ENCODE data around the gene MAP3K5. TPM values are rescaled to one million over a fixed set of nuclear protein-coding genes. Genes with fewer than 3 reads are reported as not detected.

The MAP3K5 gene
- total and polyA plus RNA-seq, 9 of the 15 experiments (the other 6 are each of a cell fraction or from before 2014, with no cell fraction given): 2.2 to 13.0 (median 9.9) TPM

- TF ChIP-seq ZNF407 (IDR thresholded peaks at IDR 0.05; ENCODE audit: low read depth) (no peak), MTF1 (CRISPR knock-in tag; IDR thresholded peaks at IDR 0.05; ENCODE audit: borderline replicate concordance) (no peak), MEF2A (IDR thresholded peaks at IDR 0.05; ENCODE audit: control insufficient read depth, low read depth, low read length) (no peak), TOE1 (IDR thresholded peaks at IDR 0.05; ENCODE audit: borderline replicate concordance) (no peak), TOE1 (CRISPR knock-in tag; IDR thresholded peaks at IDR 0.05; ENCODE audit: borderline replicate concordance, low read depth) (0 out of 2 replicates have a peak, but pooled peaks have one; percentile 4), ZNF644 (tag; IDR thresholded peaks at IDR 0.05; ENCODE audit: low read depth) (no peak), ZNF584 (CRISPR knock-in tag; IDR thresholded peaks at IDR 0.05; ENCODE audit: low read depth) (no peak), POLR2A (conservative IDR thresholded peaks at IDR 0.05) (peak; percentile 57), SRSF1 (IDR thresholded peaks at IDR 0.05; ENCODE audit: low read depth, low read length) (no peak), MIER1 (IDR thresholded peaks at IDR 0.05; ENCODE audit: low read depth) (no peak), SMAD2 (IDR thresholded peaks at IDR 0.05; ENCODE audit: low read depth, low read length) (no peak), ZNF668 (CRISPR knock-in tag; IDR thresholded peaks at IDR 0.05) (no peak), HMG20B (CRISPR knock-in tag; IDR thresholded peaks at IDR 0.05) (no peak), TCF7L2 (IDR thresholded peaks at IDR 0.05; ENCODE audit: low read depth, low read length) (no peak), ZEB2 (IDR thresholded peaks at IDR 0.05) (peak; percentile 48; the same call in 1 of the 2 replicates), ZNF551 (CRISPR knock-in tag; IDR thresholded peaks at IDR 0.05) (no peak), HDAC6 (IDR thresholded peaks at IDR 0.05; ENCODE audit: low read depth, low read length) (no peak), HIVEP1 (CRISPR knock-in tag; IDR thresholded peaks at IDR 0.05) (no peak), ZNF24 (IDR thresholded peaks at IDR 0.05) (0 out of 2 replicates have a peak, but pooled peaks have one; percentile 38), ELK1 (CRISPR knock-in tag; IDR thresholded peaks at IDR 0.05) (no peak), GATAD2B (IDR thresholded peaks at IDR 0.05; ENCODE audit: borderline replicate concordance) (no peak), ZNF384 (IDR thresholded peaks at IDR 0.05; ENCODE audit: low read depth, low read length) (no peak)
Observed at GRCh38 chr6:136791296-136792094, 782 bp downstream of the MAP3K5 start (continued).
